H1 (cell line): Measurements from ENCODE around the gene DNAJB12. TPM values are rescaled to one million over a fixed set of nuclear protein-coding genes. Genes with fewer than 3 reads are reported as not detected.

Experiments used
- CTCF ChIA-PET: fragments of 300-600 bp; sonication (Branson Sonifier 250); formaldehyde crosslinking; loops from one replicate; lab custom pipeline; 2021; ENCODE audit not compliant: partially characterized antibody; lab: Charles Lee
- POLR2A ChIA-PET: fragments of 300-600 bp; sonication (Branson Sonifier 250); formaldehyde crosslinking; loops from one replicate; lab custom pipeline; 2021; ENCODE audit warnings: inconsistent platforms; ENCODE audit not compliant: partially characterized antibody; lab: Charles Lee
- DNase-seq, 2 experiments: peaks; one replicate each; pipeline versions ENCODE4 v3.0.0 to v3.0.0-alpha.2; 2010 to 2022; ENCODE audit warnings: low spot score in 2 of 2, low read depth in 1 of 2, mixed read lengths in 1 of 2
- FAIRE-seq: peaks from 2 replicates; lab custom pipeline; 2011; peaks lifted over from hg19 to GRCh38; lab: Jason Lieb, UNC
- H2AFZ ChIP-seq: 2 replicates; pipeline ENCODE4 v1.8.1; 2012; ENCODE audit warnings: low read length, inconsistent platforms
- H2AK5ac ChIP-seq: 2 replicates; pipeline ENCODE4 v1.6.1; 2013; ENCODE audit warnings: low read depth, low read length
- H2BK120ac ChIP-seq: replicated peaks from 2 replicates; pipeline ENCODE3; 2013; ENCODE audit warnings: low read depth, low read length, inconsistent platforms
- H2BK12ac ChIP-seq: 2 replicates; pipeline ENCODE4 v1.6.1; 2013; ENCODE audit warnings: low read depth, low read length
- H2BK15ac ChIP-seq: 2 replicates; pipeline ENCODE4 v1.6.1; 2013; ENCODE audit warnings: low read length
- H2BK20ac ChIP-seq: 2 replicates; pipeline ENCODE4 v1.6.1; 2013; ENCODE audit warnings: low read length
- H2BK5ac ChIP-seq: 2 replicates; pipeline ENCODE4 v1.6.1; 2013; ENCODE audit warnings: low read depth, low read length
- H3K14ac ChIP-seq: 2 replicates; pipeline ENCODE4 v1.6.1; 2013; ENCODE audit warnings: inconsistent platforms; ENCODE audit not compliant: insufficient read length
- H3K18ac ChIP-seq: 2 replicates; pipeline ENCODE4 v1.6.1; 2013; ENCODE audit warnings: low read length; ENCODE audit errors: extremely low read depth
- H3K23ac ChIP-seq: 2 replicates; pipeline ENCODE4 v1.6.1; 2013; ENCODE audit warnings: inconsistent platforms; ENCODE audit not compliant: insufficient read length
- H3K23me2 ChIP-seq: 2 replicates; pipeline ENCODE4 v1.6.1; 2013; ENCODE audit warnings: low read depth, low read length
- H3K27ac ChIP-seq: 2 replicates; pipeline ENCODE4 v1.6.1; 2011; ENCODE audit warnings: low read depth, low read length, inconsistent platforms
- H3K27me3 ChIP-seq, 4 experiments: replicated peaks in 1 of 4; 1 replicate in 1 of 4; 2 replicates in 3 of 4; pipeline versions ENCODE4 v1.6.1 to v1.8.1; 2011 to 2013; ENCODE audit warnings: low read length in 3 of 4, mild to moderate bottlenecking in 3 of 4, inconsistent platforms in 2 of 4, mixed read lengths in 2 of 4, moderate library complexity in 1 of 4; ENCODE audit not compliant: control insufficient read depth in 3 of 4, insufficient read depth in 3 of 4; ENCODE audit errors: extremely low read depth in 1 of 4
- H3K36me3 ChIP-seq, 4 experiments: 2 replicates each; pipeline versions ENCODE4 v1.6.1 to v1.8.1; 2011 to 2013; ENCODE audit warnings: mild to moderate bottlenecking in 4 of 4, low read length in 3 of 4, moderate library complexity in 2 of 4, control low read depth in 1 of 4, inconsistent platforms in 1 of 4; ENCODE audit not compliant: insufficient read depth in 4 of 4, control insufficient read depth in 2 of 4
- H3K4ac ChIP-seq: replicated peaks from 2 replicates; pipeline ENCODE3; 2013; ENCODE audit warnings: low read length, low read depth, mixed read lengths, inconsistent platforms; ENCODE audit not compliant: insufficient read length
- H3K4me1 ChIP-seq, 4 experiments: replicated peaks in 1 of 4; 1 replicate in 1 of 4; 2 replicates in 3 of 4; pipeline versions ENCODE4 v1.6.1 to v1.8.1; 2011 to 2013; ENCODE audit warnings: low read length in 3 of 4, inconsistent platforms in 2 of 4, mixed read lengths in 1 of 4; ENCODE audit not compliant: insufficient read depth in 4 of 4, control insufficient read depth in 3 of 4
- H3K4me2 ChIP-seq, 2 experiments: 2 replicates each; pipeline versions ENCODE4 v1.6.1 to v1.8.1; 2011 to 2013; ENCODE audit warnings: low read depth in 2 of 2, low read length in 2 of 2, control low read depth in 1 of 2, inconsistent platforms in 1 of 2, mild to moderate bottlenecking in 1 of 2; ENCODE audit not compliant: insufficient read depth in 1 of 2
- H3K4me3 ChIP-seq, 4 experiments: fragments of 200-600, 300-600 bp in 1 of 4; sonication (generic), shearing (Covaris generic), sonication (Bioruptor Twin) in 1 of 4; 2 replicates each; pipeline versions ENCODE4 v1.5.1 to v1.8.1; 2011 to 2016; ENCODE audit warnings: low read length in 4 of 4, low read depth in 3 of 4, control low read depth in 2 of 4, inconsistent platforms in 2 of 4, mild to moderate bottlenecking in 2 of 4, mixed read lengths in 1 of 4, moderate library complexity in 1 of 4; ENCODE audit not compliant: insufficient read depth in 2 of 4; ENCODE audit errors: extremely low read depth in 1 of 4
- H3K56ac ChIP-seq: replicated peaks from 2 replicates; pipeline ENCODE3; 2013; ENCODE audit warnings: low read depth, mild to moderate bottlenecking, mixed read lengths, low read length, inconsistent platforms; ENCODE audit not compliant: insufficient read length
- H3K79me1 ChIP-seq: 2 replicates; pipeline ENCODE4 v1.6.1; 2013; ENCODE audit warnings: low read depth, low read length, control low read depth
- H3K79me2 ChIP-seq, 2 experiments: 2 replicates each; pipeline versions ENCODE4 v1.6.1 to v1.8.1; 2012 to 2013; ENCODE audit warnings: low read length in 2 of 2, mild to moderate bottlenecking in 2 of 2, inconsistent platforms in 1 of 2; ENCODE audit not compliant: insufficient read depth in 2 of 2, control insufficient read depth in 1 of 2
- H3K9ac ChIP-seq, 4 experiments: replicated peaks in 1 of 4; 1 replicate in 1 of 4; 2 replicates in 3 of 4; pipeline versions ENCODE4 v1.6.1 to v1.8.1; 2011 to 2013; ENCODE audit warnings: low read depth in 3 of 4, low read length in 3 of 4, control low read depth in 2 of 4, mild to moderate bottlenecking in 2 of 4, moderate library complexity in 2 of 4, inconsistent platforms in 1 of 4; ENCODE audit errors: extremely low read depth in 1 of 4
- H3K9me3 ChIP-seq, 2 experiments: 2 replicates each; pipeline versions ENCODE4 v1.6.1 to v1.8.1; 2012 to 2013; ENCODE audit warnings: mild to moderate bottlenecking in 2 of 2, moderate library complexity in 2 of 2, control low read depth in 1 of 2, inconsistent platforms in 1 of 2, low read depth in 1 of 2, low read length in 1 of 2, mixed read lengths in 1 of 2; ENCODE audit not compliant: insufficient read depth in 2 of 2
- H4K20me1 ChIP-seq, 2 experiments: replicated peaks in 1 of 2; 2 replicates each; pipeline versions ENCODE3 to v1.8.1; 2011 to 2013; ENCODE audit warnings: inconsistent platforms in 2 of 2, low read length in 2 of 2, mild to moderate bottlenecking in 1 of 2; ENCODE audit not compliant: insufficient read depth in 2 of 2, control insufficient read depth in 1 of 2
- H4K5ac ChIP-seq: 2 replicates; pipeline ENCODE4 v1.6.1; 2013; ENCODE audit warnings: low read length, low read depth, mixed read lengths, inconsistent platforms; ENCODE audit not compliant: insufficient read length
- H4K8ac ChIP-seq: 2 replicates; pipeline ENCODE4 v1.8.0; 2013; ENCODE audit warnings: mild to moderate bottlenecking, moderate library complexity, low read length, inconsistent platforms; ENCODE audit not compliant: insufficient read depth; ENCODE audit errors: extremely low read depth
- H4K91ac ChIP-seq: replicated peaks from 2 replicates; pipeline ENCODE3; 2013; ENCODE audit warnings: low read length, mixed read lengths, inconsistent platforms; ENCODE audit not compliant: insufficient read length
- CTCF ChIP-seq, 3 experiments: IDR thresholded peaks; 1 replicate in 2 of 3; 2 replicates in 1 of 3; pipeline versions ENCODE4 v1.5.1 to v1.6.1; 2011; ENCODE audit warnings: low read length in 3 of 3, mild to moderate bottlenecking in 3 of 3, inconsistent platforms in 2 of 3, low read depth in 1 of 3, moderate library complexity in 1 of 3; ENCODE audit not compliant: insufficient read depth in 1 of 3; ENCODE audit errors: control extremely low read depth in 1 of 3
- EGR1 ChIP-seq: IDR thresholded peaks from 2 replicates; pipeline ENCODE4 v1.6.1; 2011; ENCODE audit warnings: low read depth, low read length, borderline replicate concordance
- HDAC2 ChIP-seq, 2 experiments: fragments of 300-600 bp in 1 of 2; sonication (generic) in 1 of 2; IDR thresholded peaks; 2 replicates each; pipeline ENCODE4 v1.6.1; 2011 to 2012; ENCODE audit warnings: low read depth in 2 of 2, low read length in 2 of 2, mild to moderate bottlenecking in 2 of 2, moderate library complexity in 2 of 2, borderline replicate concordance in 1 of 2, inconsistent platforms in 1 of 2
- HDAC6 ChIP-seq: IDR thresholded peaks from one replicate; pipeline ENCODE4 v1.7.1; 2012; ENCODE audit warnings: low read depth, mild to moderate bottlenecking, inconsistent platforms, low read length, moderate library complexity
- JUN ChIP-seq: IDR thresholded peaks from 2 replicates; pipeline ENCODE4 v1.6.1; 2011; ENCODE audit warnings: low read depth, mild to moderate bottlenecking, improper control_type of control experiment, low read length
- KDM1A ChIP-seq: fragments of 200-600, 300-600 bp; sonication (generic); IDR thresholded peaks from 2 replicates; pipeline ENCODE4 v1.7.1; 2016; ENCODE audit warnings: mild to moderate bottlenecking, low read length, borderline replicate concordance
- MAFK ChIP-seq: IDR thresholded peaks from 2 replicates; pipeline ENCODE4 v1.6.1; 2012; ENCODE audit warnings: low read depth, mild to moderate bottlenecking, improper control_type of control experiment, low read length
- TAF7 ChIP-seq: optimal IDR thresholded peaks from 2 replicates; pipeline ENCODE3; 2011; ENCODE audit warnings: low read depth, mild to moderate bottlenecking, inconsistent platforms, low read length, moderate library complexity, borderline replicate concordance
- WGBS, 2 experiments: shearing (Covaris generic) in 1 of 2; methylation state at CpG; one replicate each; pipeline versions ENCODE4 v1.1.6 to v1.1.7; 2013 to 2015; ENCODE audit warnings: low lambda C conversion rate in 2 of 2, mixed read lengths in 2 of 2, inconsistent platforms in 1 of 2, low coverage in 1 of 2, missing lambda C conversion rate in 1 of 2; ENCODE audit not compliant: insufficient replicate concordance in 2 of 2, insufficient coverage in 1 of 2, insufficient read length in 1 of 2; ENCODE audit errors: extremely low coverage in 1 of 2, missing lambda C conversion rate in 1 of 2; 5-methylcytosine and 5-hydroxymethylcytosine counted together
- polyA plus RNA-seq, 7 experiments: library from polyadenylated mRNA; depleted of rRNA in 3 of 7; stranded (reverse) in 5 of 7; unstranded in 2 of 7; fragments of >200 nt in 5 of 7; fragments of 200-250 nt in 2 of 7; gene quantifications; 1 replicate in 5 of 7; 2 replicates in 1 of 7; 4 replicates in 1 of 7; pipeline versions ENCODE4 v1.2.1 to v1.2.3, GENCODE V29; 2011 to 2013; ENCODE audit warnings: missing spikeins in 2 of 7, mixed read lengths in 2 of 7
- total RNA-seq: library from RNA; stranded (reverse); fragmentation: NEBNext Ultra II Directional; extraction: Animal tissue kit (Norgen Biotek cat#: 25700); gene quantifications from 2 replicates; pipeline ENCODE4 v1.2.1, GENCODE V29; 2021

Gene DNAJB12
- total and polyA plus RNA-seq, 2 of the 8 experiments (the other 6 are each of a cell fraction or from before 2014, with no cell fraction given) = 10.8 to 20.5 TPM

GRCh38 chr10:72322280-72323058 is 32.2 kb downstream of the DNAJB12 start:
- POLR2A ChIA-PET = interaction anchor here (0.7 to 39.2 kb wide), 12 partner anchors 8 to 106 kb away, joined by 3 to 895 read pairs (median 15); partner anchors contain the start of genes ANAPC16, ASCC1 and DDIT4
- H3K27ac ChIP-seq = no peak overlapping the region

More at GRCh38 chr10:72322280-72323058, 32.2 kb downstream of the DNAJB12 start:
- CTCF ChIA-PET = interaction anchor here (0.6 to 4.2 kb wide), 16 partner anchors 9 to 367 kb away, joined by 3 to 33 read pairs (median 4); no protein-coding TSS in a partner anchor
- Histone ChIP-seq H3K36me3 (no peaks in the 10 kb centered on the region), H3K23ac (no peak overlapping the region), H2BK5ac (peak overlapping the region; percentile 75; the same call in 1 of the 2 replicates), H2BK120ac (peak overlapping the region; percentile 64), H3K4ac (peak overlapping the region; percentile 61), H2BK15ac (peak overlapping the region; percentile 16; the same call in 1 of the 2 replicates), H4K91ac (peak overlapping the region; percentile 56), H3K27me3 (no peaks in the 10 kb centered on the region), H2BK12ac (peak overlapping the region; percentile 95), H3K79me1 (no peaks in the 10 kb centered on the region), H3K14ac (no peak overlapping the region), H3K56ac (no peak overlapping the region), H3K9ac (no peak overlapping the region; a peak in 1 of 7 replicates), H3K4me3 (no peak overlapping the region), H2BK20ac (peak overlapping the region; percentile 94), H4K20me1 (no peaks in the 10 kb centered on the region), H3K4me1 (peaks cover 16 to 34% (median 26%) of the 10 kb centered on the region in 4 experiments), H3K9me3 (no peaks in the 10 kb centered on the region; a peak in 1 of 4 replicates), H3K23me2 (no peaks in the 10 kb centered on the region; the same call in 1 of the 2 replicates), H2AK5ac (peak overlapping the region; percentile 88), H3K4me2 (no peak overlapping the region; a peak in 1 of 4 replicates), H4K5ac (no peak overlapping the region), H3K18ac (peak overlapping the region; percentile 84), H3K79me2 (no peaks in the 10 kb centered on the region), H4K8ac (peak overlapping the region; percentile 73), H2AFZ (0 out of 2 replicates have a peak overlapping the region, but pooled peaks have one; percentile 26)
- no peak for TF ChIP-seq KDM1A
- TF ChIP-seq TAF7 = no peak
- TF ChIP-seq MAFK = no peak
- no peak for TF ChIP-seq CTCF (IDR thresholded peaks at IDR 0.05; ENCODE audit: control extremely low read depth in 1 of 3, insufficient read depth in 1 of 3, low read depth in 1 of 3, low read length in 3 of 3)
- TF ChIP-seq HDAC2 (IDR thresholded peaks at IDR 0.05; ENCODE audit: borderline replicate concordance in 1 of 2, low read depth in 2 of 2, low read length in 2 of 2) = no peak
- TF ChIP-seq HDAC6 = no peak
- no peak for TF ChIP-seq JUN
- no peak for TF ChIP-seq EGR1
- FAIRE-seq (no peak), DNase-seq (no peak)
- WGBS, 2 experiments = 90% methylated on average over 16 of the region's 16 CpGs; no CpG with 5 or more reads in 1 of the 2 experiments
